ENCODE data around the gene SCUBE1.

SCUBE1 gene

DNA sequence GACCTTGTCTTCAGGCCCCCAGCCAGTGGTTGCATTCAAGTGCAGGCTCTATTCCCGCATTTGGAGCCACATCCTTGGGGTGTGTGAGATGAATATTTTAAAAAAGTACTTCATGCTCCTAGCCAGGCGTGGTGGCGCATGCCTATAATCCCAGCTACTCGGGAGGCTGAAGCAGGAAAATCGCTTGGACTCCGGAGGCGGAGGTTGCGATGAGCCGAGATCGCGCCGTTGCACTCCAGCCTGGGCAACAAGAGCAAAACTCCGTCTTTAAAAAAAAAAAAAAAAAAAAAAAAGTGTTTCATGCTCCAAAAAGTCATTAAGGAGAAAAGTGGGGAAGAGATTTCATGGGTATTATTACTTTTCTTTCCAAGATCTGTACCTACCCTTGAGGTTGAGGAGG lies 18.0 kb downstream of the SCUBE1 start:
- no peak for FAIRE-seq

DNA sequence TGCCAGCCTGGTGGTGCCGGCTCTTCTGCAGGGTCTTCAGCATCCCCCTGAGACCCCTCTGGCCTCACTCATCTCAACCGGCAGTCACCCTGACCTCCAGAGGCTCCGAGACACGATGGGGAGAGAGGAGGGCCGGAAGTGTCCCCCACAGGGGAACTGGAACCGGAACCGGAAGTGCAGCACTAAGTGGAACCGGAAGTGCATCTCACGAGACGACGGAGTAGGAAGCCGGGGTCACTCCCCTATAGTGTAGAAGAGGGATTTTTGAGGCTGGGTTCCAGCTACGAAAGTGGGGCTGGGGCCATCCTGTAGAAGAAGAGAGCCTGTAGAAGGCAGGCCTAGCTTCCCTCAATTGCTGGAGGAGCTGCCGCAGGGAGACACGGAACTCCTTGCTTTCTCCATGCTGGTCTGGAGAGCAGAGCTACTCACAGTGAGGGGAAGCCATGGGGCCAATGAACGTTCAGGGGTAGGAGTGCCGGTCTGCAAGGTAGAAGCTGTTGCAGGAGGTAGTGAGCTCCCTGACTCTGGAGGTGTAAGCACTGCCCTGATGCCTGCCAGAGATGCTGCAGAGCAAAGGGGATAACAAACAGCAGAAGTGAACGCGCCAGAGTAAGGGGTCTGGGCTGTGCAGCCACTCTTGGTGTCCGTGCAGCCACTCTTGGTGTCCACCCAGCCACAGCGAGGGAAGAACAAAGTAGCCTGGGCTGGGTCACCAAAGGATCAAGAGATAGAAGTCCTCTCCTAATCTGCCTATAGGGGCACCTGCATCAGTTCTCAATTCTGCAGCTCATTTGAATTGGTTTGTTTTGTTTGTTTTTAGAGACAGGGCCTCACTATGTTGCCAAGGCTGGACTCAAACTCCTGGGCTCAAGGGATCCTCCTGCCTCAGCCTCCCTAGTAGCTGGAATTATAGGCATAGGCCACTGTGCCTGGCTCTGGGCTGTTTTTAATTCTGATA lies 21.9 kb downstream of the SCUBE1 start:
- no peak for FAIRE-seq

DNA sequence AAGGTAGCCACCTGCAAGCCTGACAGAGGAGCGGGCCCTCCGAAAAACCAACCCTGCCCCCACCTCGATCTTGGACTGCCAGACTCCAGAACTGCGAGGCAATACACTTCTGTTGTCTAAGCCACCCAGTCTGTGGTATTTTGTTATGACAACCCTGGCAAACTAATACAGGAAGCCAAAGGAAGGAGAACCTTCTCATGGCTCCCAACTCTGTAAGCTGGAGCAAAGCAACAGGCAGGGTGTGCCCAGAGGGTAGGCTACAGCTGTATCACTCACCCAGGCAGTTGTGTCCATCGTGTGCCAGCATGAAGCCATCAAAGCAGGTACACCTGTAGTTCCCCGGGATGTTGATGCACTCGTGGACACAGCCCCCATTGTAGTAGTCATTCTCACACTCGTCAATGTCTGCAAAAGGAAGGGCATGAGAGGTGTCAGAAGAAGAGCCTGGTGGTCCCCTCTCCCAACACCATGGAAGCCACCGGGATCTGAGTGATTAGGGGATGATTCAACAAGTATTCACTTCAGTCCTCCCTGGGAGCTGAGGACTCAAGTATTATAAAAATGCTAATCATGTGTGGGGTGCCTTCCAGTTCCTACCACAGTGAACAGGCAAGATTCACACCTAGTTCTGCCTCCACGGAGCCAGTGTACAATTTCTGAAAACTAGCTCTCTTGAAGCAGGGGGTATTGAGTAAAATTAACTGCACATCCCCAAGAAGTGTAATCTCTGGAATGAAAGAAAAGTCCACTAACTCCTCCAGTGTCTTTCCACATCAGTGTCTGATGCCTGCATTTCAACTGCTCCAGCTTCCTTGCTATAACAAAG lies 23.3 kb downstream of the SCUBE1 start:
- no peak for FAIRE-seq

DNA sequence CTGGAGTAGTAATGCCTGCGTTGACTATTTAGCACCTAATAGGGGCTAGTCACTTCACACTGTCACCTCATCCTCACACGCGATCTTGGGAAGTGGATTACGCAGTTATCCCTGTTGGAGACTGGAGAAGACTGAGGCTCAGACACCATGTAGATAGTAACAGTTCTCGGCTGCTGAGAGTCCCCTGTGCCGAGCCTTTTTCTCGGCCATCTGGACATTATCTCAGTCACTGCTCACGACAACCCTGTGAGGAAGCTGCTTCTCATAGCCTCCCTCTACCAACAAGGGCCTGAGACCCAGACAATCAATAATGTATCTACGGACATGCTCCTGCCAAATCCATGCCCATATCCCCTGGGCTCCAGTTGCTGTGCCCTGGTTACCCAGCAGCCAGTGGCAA lies 25.9 kb downstream of the SCUBE1 start:
- FAIRE-seq, result no peak

DNA sequence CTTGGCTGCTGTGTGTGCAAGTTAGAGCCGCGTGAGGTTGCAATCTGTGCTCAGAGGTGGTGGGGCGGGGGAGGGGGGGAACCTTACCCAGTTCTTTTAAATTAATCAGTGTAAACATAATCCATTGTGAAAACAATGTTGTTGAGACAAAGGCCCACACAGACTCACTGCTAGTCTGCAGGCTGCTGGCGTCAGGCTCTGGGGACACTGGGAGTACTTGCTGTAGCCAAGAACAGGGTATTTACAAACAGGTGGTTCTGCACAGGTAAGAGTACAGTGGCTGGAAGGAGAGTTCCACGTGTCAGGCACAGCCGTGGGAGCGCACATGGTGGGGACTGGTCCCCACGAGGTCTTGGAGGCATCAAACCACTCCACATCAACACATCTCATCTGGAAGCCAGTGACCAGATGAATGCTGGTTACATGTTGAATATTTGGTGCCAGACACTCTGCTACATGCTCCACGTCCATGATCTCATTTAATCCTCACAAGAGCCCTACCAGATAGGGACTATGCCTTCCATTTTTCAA lies 27.4 kb downstream of the SCUBE1 start:
- FAIRE-seq, result no peak

DNA sequence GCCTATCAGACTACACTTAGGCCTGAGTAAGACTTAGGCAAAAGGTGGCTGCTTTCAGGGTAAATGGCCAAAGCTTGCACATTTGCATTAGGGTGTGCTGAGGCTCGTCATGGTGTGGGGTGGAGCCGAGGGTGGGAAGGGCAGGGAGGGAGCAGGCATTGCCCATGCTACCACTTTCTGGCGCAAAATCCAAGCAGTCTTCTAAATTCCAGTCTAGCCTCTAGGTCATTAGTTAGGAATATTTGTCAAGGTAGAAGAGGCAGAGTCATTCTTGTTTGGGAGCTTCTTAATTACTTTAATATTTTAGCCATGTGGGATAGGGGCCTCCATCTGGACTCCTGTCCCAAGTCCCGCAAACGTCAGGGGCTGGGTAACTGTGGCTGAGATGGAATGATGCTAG lies 28.6 kb downstream of the SCUBE1 start:
- FAIRE-seq, result no peak

DNA sequence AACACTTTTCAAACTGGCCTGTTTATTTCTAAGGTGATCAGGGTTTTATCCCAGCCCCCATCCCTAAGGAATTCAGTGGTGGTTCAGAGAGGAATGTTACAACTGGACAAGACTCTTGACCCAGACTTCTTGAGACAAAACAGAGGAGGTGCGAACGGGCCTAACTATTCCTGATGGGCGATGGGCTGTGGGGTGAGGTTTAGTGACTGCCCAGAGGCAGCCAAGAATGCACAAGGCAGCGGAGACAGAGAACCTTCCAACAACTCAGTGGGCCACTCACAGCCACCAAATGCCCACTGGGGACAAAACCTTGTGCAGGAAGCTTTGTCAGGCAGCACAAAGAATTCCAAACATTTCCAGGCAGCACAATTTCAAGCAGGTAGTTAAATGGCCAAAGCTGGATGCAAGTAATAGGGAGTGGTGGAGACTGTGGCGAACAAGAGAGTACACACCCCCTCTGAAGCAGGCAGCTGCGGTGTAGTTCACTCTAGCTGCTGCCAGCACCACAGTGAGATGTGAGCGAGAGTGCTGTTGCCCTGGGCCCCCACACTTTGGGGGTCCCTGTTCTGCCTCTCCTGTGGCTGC lies 29.2 kb downstream of the SCUBE1 start:
- FAIRE-seq, result no peak

DNA sequence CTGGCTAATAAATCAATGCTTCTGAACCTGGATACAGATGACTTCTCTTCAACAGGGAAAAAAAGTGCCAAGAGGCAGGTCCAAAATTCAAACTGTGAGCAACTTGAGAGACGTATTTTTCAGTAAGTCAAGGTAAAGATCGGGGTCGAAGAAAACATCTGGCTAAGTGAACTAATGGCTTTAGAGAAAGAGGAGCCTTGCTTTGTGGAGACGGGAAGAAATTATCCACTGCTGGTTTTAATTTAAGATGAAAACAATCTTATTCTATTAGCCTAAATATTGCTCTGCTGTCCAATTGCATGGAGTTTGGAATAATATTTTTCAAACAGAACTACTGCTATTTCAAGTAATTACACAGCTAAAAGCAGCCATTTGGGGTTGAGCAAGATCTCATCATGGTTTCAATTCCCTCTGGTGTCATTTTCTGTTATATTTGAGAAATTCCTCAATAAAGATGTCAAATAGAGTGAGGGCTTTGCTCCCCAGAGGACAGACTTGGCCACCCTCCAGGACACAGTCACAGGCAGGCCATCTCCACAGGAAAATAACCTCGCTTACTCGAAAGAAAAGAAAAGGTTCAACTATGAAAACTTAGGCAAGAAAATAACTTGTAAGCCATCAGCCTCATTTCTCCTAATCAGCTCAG lies 29.8 kb downstream of the SCUBE1 start:
- no peak for FAIRE-seq

DNA sequence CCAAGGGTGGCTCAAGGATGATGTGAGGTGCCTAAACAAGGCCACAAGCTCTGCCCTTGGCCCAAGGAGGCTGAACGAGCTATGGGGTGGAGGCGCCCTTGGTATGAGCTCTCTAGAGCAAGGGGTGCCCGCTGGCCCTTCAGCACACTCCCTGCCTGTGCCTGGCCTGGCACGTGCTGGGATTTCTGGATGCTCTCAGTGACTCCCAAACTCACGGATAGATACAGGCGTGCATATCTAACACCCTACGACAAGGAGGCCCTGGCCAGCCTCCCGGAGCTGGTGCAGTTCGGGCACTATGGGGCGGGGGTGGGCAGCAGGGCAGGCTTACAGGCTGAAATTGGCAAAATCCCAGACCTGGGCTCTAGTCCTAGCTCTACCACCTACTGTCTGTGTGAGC lies 30.6 kb downstream of the SCUBE1 start:
- no peak for FAIRE-seq

DNA sequence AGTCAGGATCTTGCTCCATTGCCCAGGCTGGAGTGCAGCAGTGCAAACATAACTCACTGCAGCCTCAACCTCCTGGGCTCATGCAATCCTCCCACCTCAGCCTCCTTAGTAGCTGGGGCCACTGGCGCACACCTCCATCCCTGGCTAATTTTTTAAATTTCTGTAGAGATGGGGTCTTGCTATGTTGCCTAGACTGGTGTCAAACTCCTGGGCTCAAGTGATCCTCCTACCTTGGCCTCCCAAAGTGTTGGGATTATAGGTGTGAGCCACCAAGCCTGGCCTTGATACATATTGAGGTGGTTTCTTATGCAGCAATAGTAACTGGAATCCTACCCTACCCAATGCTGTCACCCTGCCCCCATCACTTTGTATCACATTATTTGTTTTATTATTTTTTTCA lies 32.4 kb downstream of the SCUBE1 start:
- no peak for FAIRE-seq

DNA sequence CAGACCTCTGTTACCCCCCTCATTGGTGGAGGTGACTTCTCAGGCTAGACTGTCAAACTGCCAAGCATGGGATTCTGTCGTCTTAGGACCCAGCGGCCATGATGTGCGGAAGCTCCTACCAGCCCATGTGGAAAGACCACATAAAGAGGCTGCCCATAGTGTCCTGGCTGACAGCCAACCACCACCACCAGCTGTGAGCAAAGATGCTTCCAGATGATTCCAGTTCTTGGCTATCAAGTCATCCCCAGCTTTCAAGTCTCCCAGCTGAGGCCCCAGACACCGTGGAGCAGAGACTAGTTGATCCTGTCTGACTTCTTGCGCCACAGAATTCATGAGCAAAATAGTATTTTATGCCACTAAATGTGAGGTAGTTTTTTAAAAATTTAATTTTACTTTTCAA lies 32.9 kb downstream of the SCUBE1 start:
- no peak for FAIRE-seq

DNA sequence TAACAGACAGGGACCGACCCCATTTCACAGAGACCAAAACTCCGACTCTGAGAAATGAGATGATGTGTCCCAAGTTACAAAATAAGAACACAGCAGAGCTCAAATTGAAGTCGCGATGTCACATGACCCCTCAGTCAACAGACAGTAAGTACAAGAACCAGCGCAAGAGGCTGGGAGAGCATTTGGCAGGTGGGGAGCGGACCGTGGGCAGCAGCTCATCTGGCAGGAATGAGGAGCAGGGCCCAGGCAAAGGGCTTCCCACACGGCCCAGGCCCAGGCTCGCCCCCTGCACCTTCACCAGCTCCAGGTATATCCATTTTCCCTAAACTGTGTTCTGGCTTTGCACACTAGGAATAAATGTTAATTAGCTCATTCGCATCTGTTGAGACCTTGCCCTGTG lies 34.3 kb downstream of the SCUBE1 start:
- FAIRE-seq, result no peak

DNA sequence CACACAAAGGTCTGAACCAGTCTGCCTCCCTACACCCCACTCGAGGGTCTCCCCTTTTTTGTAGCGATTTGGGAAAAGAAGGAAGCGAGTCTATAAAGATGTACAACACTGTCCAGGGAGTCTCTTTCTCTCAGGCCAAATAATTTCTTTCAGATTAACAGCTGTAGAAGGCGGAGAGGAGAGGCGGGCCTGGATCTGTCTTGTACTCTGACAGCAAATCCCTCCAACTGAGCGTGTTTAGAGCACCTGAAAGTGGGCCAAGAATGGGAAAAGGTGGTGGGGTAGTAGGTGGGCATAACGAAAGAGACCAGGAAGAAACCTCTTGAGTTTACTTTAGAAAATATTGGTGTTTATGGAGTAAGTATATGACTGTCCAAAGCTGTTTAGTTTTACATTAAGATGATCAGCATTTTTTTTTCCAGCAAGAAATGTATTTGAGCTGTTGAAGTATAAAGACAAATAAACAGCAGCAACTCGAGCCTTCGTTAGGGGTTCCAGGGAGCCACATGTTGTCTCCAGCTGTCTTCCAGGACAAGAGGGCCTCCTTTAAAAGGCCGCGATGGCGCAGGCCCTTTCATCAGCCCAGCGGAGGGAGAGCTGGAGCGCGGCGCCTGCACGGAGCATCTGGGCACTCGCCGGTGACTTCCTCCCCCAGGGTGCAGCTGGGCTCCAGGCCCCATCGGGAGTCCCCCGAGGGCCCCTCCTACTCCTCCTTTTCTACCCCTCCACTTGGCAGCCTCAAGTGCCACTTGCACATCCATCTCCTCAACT lies 34.9 kb downstream of the SCUBE1 start:
- FAIRE-seq, result no peak

DNA sequence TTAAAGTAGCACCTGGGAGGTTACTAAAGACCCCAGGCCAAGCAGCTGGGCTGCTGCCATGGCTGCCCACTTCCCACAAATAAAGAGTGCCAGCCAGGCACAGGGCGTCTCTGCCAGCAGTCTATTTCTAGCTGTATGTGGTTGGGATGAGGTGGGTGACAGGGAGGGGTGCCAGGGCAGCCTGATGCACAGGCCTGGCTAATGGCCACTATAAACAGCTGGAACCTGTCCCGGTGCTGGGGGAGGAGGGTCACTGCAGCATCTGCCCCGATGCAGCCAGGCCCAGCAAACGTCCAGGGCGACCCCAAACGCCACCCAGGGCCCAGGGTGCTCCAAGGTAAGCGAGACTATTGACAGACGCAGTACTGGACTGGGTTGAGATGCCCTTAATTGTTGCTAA lies 37.4 kb downstream of the SCUBE1 start:
- FAIRE-seq, result no peak

DNA sequence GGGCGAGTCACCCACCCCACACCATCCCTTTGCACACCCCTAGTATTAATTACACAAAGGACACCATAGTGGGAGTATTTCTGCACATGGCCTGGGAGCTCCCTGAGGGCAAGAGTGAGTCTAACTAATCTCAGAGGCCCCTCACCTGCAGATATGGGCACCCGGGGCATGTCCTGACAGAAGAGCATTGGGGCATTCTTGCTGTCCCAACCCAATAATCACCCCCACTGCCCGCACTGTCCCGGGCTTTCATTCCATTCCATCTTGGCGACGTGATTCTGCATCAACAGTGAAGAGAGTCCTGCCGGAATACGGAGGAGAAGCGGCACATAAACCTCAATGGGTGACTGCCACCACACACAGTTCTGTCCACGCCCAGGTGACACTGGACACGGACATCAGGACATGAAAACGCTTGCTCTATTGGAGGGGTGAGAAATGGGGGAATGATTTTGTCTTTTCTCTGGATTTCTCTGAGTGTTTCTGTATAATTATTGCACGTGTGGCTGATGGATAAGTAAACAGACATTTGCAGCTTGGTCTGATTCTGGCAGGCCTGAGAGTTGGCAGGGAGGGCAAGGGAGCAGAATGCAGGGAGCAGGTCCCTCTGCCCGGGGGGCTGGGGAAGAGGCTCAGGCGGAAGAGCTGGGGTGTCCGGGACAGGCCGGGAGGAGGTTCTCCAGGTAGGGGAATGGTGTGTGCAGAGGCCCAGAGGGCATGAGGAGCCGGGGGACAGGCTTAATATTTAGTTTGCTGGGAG lies 38.2 kb downstream of the SCUBE1 start:
- no peak for FAIRE-seq

DNA sequence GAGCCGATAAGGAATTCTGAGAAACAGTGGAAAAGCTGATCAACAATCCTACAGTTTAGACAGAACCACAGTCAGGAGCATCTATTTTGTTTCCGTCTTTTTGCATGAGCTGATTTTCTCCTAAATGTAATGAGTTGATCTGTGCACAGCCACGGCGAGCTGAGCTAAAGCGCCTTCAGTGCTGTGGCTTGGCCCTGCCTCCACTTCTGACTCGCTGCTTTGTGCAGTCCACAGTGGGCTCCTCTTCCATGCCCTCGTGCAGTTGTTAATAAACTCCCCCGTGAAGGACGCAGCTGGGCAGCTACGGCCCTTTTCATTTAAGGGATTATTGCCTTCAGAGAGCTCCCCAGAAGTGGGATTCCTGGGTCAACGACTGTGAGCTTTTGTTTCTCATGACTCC lies 39.4 kb downstream of the SCUBE1 start:
- FAIRE-seq, result no peak

DNA sequence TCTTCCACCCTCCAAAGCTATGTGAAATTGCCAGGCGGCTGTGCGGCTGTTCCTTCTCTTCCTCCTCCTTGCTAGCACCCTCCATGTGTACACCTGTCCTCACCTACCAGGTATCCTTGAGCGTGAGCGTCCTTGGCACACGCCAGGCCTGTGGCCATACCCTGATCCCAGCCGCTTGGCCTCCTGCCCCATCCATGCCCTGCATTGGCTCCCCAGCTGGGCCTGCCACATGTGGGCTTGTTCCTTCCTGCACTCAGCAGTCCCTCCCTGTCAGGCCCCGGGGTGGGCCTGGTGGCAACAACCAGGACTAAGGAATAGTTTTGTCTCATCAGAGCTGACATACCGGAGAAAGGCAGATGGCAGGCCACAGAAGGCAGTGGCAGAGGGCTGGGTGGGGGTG lies 40.0 kb downstream of the SCUBE1 start:
- no peak for FAIRE-seq

DNA sequence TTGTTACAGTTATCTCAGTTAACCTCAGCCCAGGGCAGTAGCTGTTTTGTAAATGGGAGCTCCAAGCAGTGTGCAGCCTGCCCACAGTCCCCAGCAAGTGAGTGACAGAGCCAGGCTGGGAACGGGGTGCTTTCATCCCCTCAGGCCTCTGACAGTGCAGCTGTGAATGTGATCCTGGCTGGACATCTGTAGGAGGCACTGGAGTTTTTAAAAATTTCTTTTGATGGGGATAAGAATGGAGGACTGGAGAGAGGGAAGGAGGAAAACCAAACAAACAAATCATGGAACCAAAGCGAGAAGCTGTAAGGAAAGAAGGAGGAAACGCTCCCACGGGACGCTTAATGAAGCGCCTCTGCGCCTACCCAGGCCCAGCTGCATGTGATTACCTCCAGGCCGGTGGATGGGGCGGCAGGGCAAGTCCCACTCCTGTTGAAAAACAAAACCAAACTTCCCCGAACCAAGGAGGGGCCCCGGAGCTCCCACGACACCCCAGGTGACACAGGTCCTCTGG lies 40.6 kb downstream of the SCUBE1 start:
- FAIRE-seq, result no peak

DNA sequence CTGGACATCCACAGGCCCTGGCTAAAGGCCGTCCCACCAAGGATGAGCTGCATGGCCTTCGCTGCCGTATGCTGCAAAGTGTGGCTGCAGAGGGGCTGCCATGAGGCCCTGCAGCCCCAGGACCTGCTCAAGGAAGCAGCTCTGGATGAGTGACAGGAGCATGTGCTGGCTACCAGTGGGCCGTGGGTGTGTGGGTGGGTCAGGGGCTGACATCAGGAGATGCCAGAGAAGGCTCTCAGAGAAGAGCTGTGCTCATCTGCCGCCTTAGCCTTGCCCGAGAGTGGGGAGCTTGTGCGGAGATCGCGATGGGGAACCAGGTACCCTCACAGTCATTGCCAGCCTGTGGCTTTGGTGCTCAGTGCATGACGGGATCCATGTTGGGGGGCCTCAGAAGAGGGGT lies 41.3 kb downstream of the SCUBE1 start:
- no peak for FAIRE-seq

DNA sequence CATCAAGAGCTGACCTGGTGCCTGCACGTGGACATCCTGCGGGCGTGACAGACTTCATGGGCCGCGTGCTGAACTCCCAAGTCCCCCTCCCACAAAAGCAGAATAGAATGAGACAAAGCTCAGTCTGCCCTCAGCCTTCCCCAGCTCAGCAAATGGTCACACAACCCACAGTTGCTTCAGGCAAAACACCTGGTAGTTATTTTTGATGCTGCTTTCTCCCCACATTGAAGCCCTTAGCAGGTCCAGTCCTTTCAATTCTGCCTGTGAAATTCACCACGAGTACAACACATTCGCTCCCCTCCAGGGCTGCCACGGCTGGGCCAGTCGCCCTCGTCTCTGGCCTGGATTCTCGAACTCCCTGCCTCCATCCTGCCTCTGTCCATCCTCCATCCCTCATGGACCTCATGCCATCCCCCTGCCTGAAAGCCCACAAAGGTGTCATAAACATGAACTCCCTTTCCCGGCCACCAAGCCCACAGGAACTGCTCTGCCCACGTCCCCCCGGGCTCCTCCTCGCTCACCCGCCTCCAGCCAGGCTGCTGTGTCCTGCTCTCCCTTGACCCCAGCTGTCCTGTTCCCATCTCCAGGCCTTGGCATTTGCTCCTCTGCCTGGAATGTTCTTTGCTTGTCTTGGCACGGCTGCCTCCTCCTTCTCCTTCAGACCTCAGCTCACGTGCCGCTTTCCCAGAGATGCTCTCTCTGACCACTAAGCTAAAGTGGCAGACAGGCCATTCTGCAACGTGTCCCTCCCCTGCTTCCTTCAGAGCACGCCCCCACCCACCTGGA lies 42.1 kb downstream of the SCUBE1 start:
- FAIRE-seq, result no peak

Data from islet of Langerhans (tissue), 1 donor.